ENCODE measurements around the gene YEATS2. TPM values are rescaled to one million over a fixed set of nuclear protein-coding genes. Genes with fewer than 3 reads are reported as not detected.
"Not testable (repeated sequence)": the region's sequence is repeated elsewhere in the genome, so short reads cannot be mapped to it uniquely, and the experiment has no call there.

The YEATS2 gene
- total RNA-seq, 1 donor from 2014 or later, result 8.8 TPM

GRCh38 chr3:183703892-183704291 is 6.3 kb downstream of the YEATS2 start:
- DNase-seq; ATAC-seq; intact Hi-C loops (cut with micrococcal nuclease): not testable (repeated sequence)

- no peak for ATAC-seq
- DNase-seq, result no peak
- intact Hi-C loops (cut with micrococcal nuclease), result no loop called here
These were observed 12.6 kb downstream of the YEATS2 start for GRCh38 chr3:183710231-183710630.

- no peak for DNase-seq
- intact Hi-C loops (cut with micrococcal nuclease), result no loop called here
- no peak for ATAC-seq
These were observed 13.9 kb downstream of the YEATS2 start for GRCh38 chr3:183711516-183711915.

GRCh38 chr3:183714622-183715021 is 17.0 kb downstream of the YEATS2 start:
- DNase-seq (no peak), ATAC-seq (no peak)
- intact Hi-C loops (cut with micrococcal nuclease), result no loop called here

- ATAC-seq, result no peak
- intact Hi-C loops (cut with micrococcal nuclease), result no loop called here
These were observed 20.4 kb downstream of the YEATS2 start for GRCh38 chr3:183718012-183718411.

GRCh38 chr3:183725387-183725786 is 27.8 kb downstream of the YEATS2 start:
- DNase-seq (no peak), ATAC-seq (no peak)
- intact Hi-C loops (cut with micrococcal nuclease), result no loop called here

More at GRCh38 chr3:183718012-183718411, 20.4 kb downstream of the YEATS2 start:
- no peak for DNase-seq

GRCh38 chr3:183728204-183728603 is 30.6 kb downstream of the YEATS2 start:
- no peak for DNase-seq
- no peak for ATAC-seq
- intact Hi-C loops (cut with micrococcal nuclease), result no loop called here

- ATAC-seq (no peak), DNase-seq (no peak)
- intact Hi-C loops (cut with micrococcal nuclease), result no loop called here
These were observed 32.8 kb downstream of the YEATS2 start for GRCh38 chr3:183730361-183730760.

- ATAC-seq (no peak), DNase-seq (no peak)
- intact Hi-C loops (cut with micrococcal nuclease), result no loop called here
These were observed 34.0 kb downstream of the YEATS2 start for GRCh38 chr3:183731611-183732010.

GRCh38 chr3:183733553-183733952 is 36.0 kb downstream of the YEATS2 start:
- DNase-seq (no peak), ATAC-seq (no peak)
- intact Hi-C loops (cut with micrococcal nuclease), result no loop called here

GRCh38 chr3:183734750-183735494 is 37.3 kb downstream of the YEATS2 start:
- intact Hi-C loops (cut with micrococcal nuclease), result no loop called here
- DNase-seq (no peak), ATAC-seq (no peak)

GRCh38 chr3:183737116-183737515 is 39.5 kb downstream of the YEATS2 start:
- DNase-seq (no peak), ATAC-seq (no peak)
- intact Hi-C loops (cut with micrococcal nuclease), result no loop called here

- ATAC-seq; DNase-seq; intact Hi-C loops (cut with micrococcal nuclease): not testable (repeated sequence)
These were observed 42.6 kb downstream of the YEATS2 start for GRCh38 chr3:183740154-183740553.

GRCh38 chr3:183743231-183743630 is 45.6 kb downstream of the YEATS2 start:
- intact Hi-C loops (cut with micrococcal nuclease), result no loop called here
- ATAC-seq (no peak), DNase-seq (no peak)

GRCh38 chr3:183745300-183746098 is 47.9 kb downstream of the YEATS2 start:
- no peak for DNase-seq
- intact Hi-C loops (cut with micrococcal nuclease), result no loop called here
- ATAC-seq, result no peak

GRCh38 chr3:183754052-183754451 is 56.5 kb downstream of the YEATS2 start:
- DNase-seq (no peak), ATAC-seq (no peak)
- intact Hi-C loops (cut with micrococcal nuclease), result no loop called here

GRCh38 chr3:183762304-183762703 is 64.7 kb downstream of the YEATS2 start:
- intact Hi-C loops (cut with micrococcal nuclease), result no loop called here
- ATAC-seq (no peak), DNase-seq (no peak)

- intact Hi-C loops (cut with micrococcal nuclease), result loop anchor here (5.0 kb wide), 1 partner anchor 298 kb away; no protein-coding TSS in a partner anchor
- ATAC-seq (peak; percentile 45), DNase-seq (no peak)
These were observed 67.5 kb downstream of the YEATS2 start for GRCh38 chr3:183764847-183765731.

GRCh38 chr3:183766107-183766506 is 68.5 kb downstream of the YEATS2 start:
- ATAC-seq (no peak), DNase-seq (no peak)
- intact Hi-C loops (cut with micrococcal nuclease), result loop anchor here (5.0 kb wide), 1 partner anchor 299 kb away; no protein-coding TSS in a partner anchor

Data from left ventricle myocardium superior (tissue), 1 donor.